HS-27A (cell line): Measurements from ENCODE around the gene GIPC3.
"Not testable (repeated sequence)": the region's sequence is repeated elsewhere in the genome, so short reads cannot be mapped to it uniquely, and the experiment has no call there.

Source experiments
- DNase-seq: peaks from one replicate; pipeline ENCODE4 v3.0.0-alpha.2; 2012; ENCODE audit warnings: low read depth, missing footprints

GIPC3 gene

GRCh38 chr19:3618811-3619630, 33.7 kb downstream of the GIPC3 start:
- DNase-seq = no peak

- DNase-seq = no peak
Measured at GRCh38 chr19:3619631-3620012, 34.3 kb downstream of the GIPC3 start.

- DNase-seq = no peak
Measured at GRCh38 chr19:3620145-3620816, 35.0 kb downstream of the GIPC3 start.

- no peak for DNase-seq
Measured at GRCh38 chr19:3620817-3621547, 35.7 kb downstream of the GIPC3 start.

GRCh38 chr19:3621689-3622088, 36.4 kb downstream of the GIPC3 start:
- DNase-seq = no peak

- DNase-seq = no peak
Measured at GRCh38 chr19:3622224-3622623, 36.9 kb downstream of the GIPC3 start.

GRCh38 chr19:3623716-3624115, 38.4 kb downstream of the GIPC3 start:
- DNase-seq = no peak

GRCh38 chr19:3625996-3626472, 40.8 kb downstream of the GIPC3 start:
- DNase-seq = no peak

- DNase-seq = peak; percentile 92
Measured at GRCh38 chr19:3626473-3627350, 41.4 kb downstream of the GIPC3 start, which contains the start of gene CACTIN. CACTIN (minus strand) TSS chr19:3626790; CDS start chr19:3626762, 28 bp downstream.

- no peak for DNase-seq
Measured at GRCh38 chr19:3627351-3627723, 42.1 kb downstream of the GIPC3 start.

- DNase-seq = not testable (repeated sequence)
Measured at GRCh38 chr19:3628766-3629165, 43.5 kb downstream of the GIPC3 start.

- no peak for DNase-seq
Measured at GRCh38 chr19:3631053-3631861, 46.0 kb downstream of the GIPC3 start.

GRCh38 chr19:3632098-3632497, 46.8 kb downstream of the GIPC3 start:
- no peak for DNase-seq

GRCh38 chr19:3632739-3633558, 47.7 kb downstream of the GIPC3 start:
- DNase-seq = no peak

GRCh38 chr19:3633559-3633988, 48.3 kb downstream of the GIPC3 start:
- DNase-seq = no peak

GRCh38 chr19:3634496-3635045, 49.3 kb downstream of the GIPC3 start:
- no peak for DNase-seq

- DNase-seq = no peak
Measured at GRCh38 chr19:3636506-3636905, 51.2 kb downstream of the GIPC3 start.

GRCh38 chr19:3636962-3637361, 51.7 kb downstream of the GIPC3 start:
- no peak for DNase-seq

GRCh38 chr19:3637621-3638020, 52.3 kb downstream of the GIPC3 start:
- DNase-seq = no peak
